K562 (cell line): Measurements from ENCODE around the gene SKOR1. TPM values are rescaled to one million over a fixed set of nuclear protein-coding genes. Genes with fewer than 3 reads are reported as not detected.

Experiments
- ATAC-seq: fragments of 200-7000 bp; cut with Tn5 transposase; 3 replicates; pipeline ENCODE4 v1.9.1; 2020; ENCODE audit warnings: moderate library complexity
- BruUV-seq: library from RNA; stranded (reverse); fragments of 400-500 nt; replicated peaks from 2 replicates; lab custom pipeline; 2021; lab: Mats Ljungman, UMichigan
- CTCF ChIA-PET: fragments of 300-600 bp; formaldehyde crosslinking; extraction: SDS; loops from one replicate; lab custom pipeline; 2021; ENCODE audit warnings: low intra/inter-chr PET ratio; lab: Yijun Ruan, JAX
- POLR2A ChIA-PET: fragments of 300-600, 350-650 bp; sonication (Branson Sonifier 250); formaldehyde crosslinking; extraction: SDS; loops from one replicate; lab custom pipeline; 2021; ENCODE audit warnings: antibody characterized with exemption, inconsistent platforms; lab: Yijun Ruan, JAX
- DNase-seq, 4 experiments: peaks; one replicate each; pipeline versions ENCODE4 v3.0.0 to v3.0.0-alpha.2; 2011 to 2018; ENCODE audit warnings: low spot score in 3 of 4, mixed read lengths in 3 of 4; ENCODE audit errors: extremely low read depth in 1 of 4
- FAIRE-seq: peaks from 2 replicates; lab custom pipeline; 2011; peaks lifted over from hg19 to GRCh38; lab: Jason Lieb, UNC
- H2AFZ ChIP-seq: 2 replicates; pipeline ENCODE4 v1.6.0; 2011; ENCODE audit warnings: low read depth, low read length, control low read depth, inconsistent platforms
- H3K27ac ChIP-seq: fragments of 200-600 bp; 3 replicates; pipeline ENCODE4 v1.8.0; 2011; ENCODE audit warnings: low read depth, mild to moderate bottlenecking, control low read depth, inconsistent platforms, low read length, moderate library complexity, mixed read lengths; ENCODE audit errors: extremely low read depth
- H3K27me3 ChIP-seq, 2 experiments: fragments of 300-600 bp in 1 of 2; 2 replicates in 1 of 2; 3 replicates in 1 of 2; pipeline versions ENCODE4 v1.6.0 to v1.8.0; 2011; ENCODE audit warnings: inconsistent platforms in 2 of 2, low read length in 2 of 2, mild to moderate bottlenecking in 1 of 2, mixed read lengths in 1 of 2, moderate library complexity in 1 of 2; ENCODE audit not compliant: control insufficient read depth in 2 of 2, insufficient read depth in 2 of 2
- H3K36me3 ChIP-seq: fragments of 300-600 bp; 3 replicates; pipeline ENCODE4 v1.8.0; 2011; ENCODE audit warnings: mild to moderate bottlenecking, low read length, inconsistent platforms; ENCODE audit not compliant: control insufficient read depth, insufficient read depth
- H3K4me1 ChIP-seq, 2 experiments: fragments of 200-600 bp in 1 of 2; replicated peaks in 1 of 2; 2 replicates in 1 of 2; 3 replicates in 1 of 2; pipeline versions ENCODE4 v1.5.1 to v1.8.0; 2011; ENCODE audit warnings: inconsistent platforms in 2 of 2, low read length in 2 of 2, mild to moderate bottlenecking in 1 of 2, mixed read lengths in 1 of 2, moderate library complexity in 1 of 2; ENCODE audit not compliant: control insufficient read depth in 2 of 2, insufficient read depth in 2 of 2
- H3K4me2 ChIP-seq: 2 replicates; pipeline ENCODE4 v1.6.1; 2011; ENCODE audit warnings: low read length, control low read depth, inconsistent platforms, mixed read lengths; ENCODE audit not compliant: insufficient read depth
- H3K4me3 ChIP-seq: fragments of 200-600 bp; sonication (generic), shearing (Covaris generic); 2 replicates; pipeline ENCODE4 v1.5.1; 2016; ENCODE audit warnings: control low read depth, inconsistent platforms
- H3K79me2 ChIP-seq: fragments of 200-600 bp; 3 replicates; pipeline ENCODE4 v1.8.0; 2011; ENCODE audit warnings: low read length, inconsistent platforms; ENCODE audit not compliant: control insufficient read depth, insufficient read depth
- H3K9ac ChIP-seq, 2 experiments: 2 replicates each; pipeline versions ENCODE4 v1.6.0 to v1.6.1; 2011; ENCODE audit warnings: low read depth in 2 of 2, low read length in 2 of 2, control low read depth in 1 of 2, inconsistent platforms in 1 of 2, mild to moderate bottlenecking in 1 of 2, mixed read lengths in 1 of 2; ENCODE audit not compliant: insufficient read depth in 1 of 2
- H3K9me1 ChIP-seq: one replicate; pipeline ENCODE4 v1.6.0; 2011; ENCODE audit warnings: inconsistent platforms, mild to moderate bottlenecking, low read length, moderate library complexity; ENCODE audit not compliant: control insufficient read depth, insufficient read depth
- H3K9me3 ChIP-seq: replicated peaks from 2 replicates; pipeline ENCODE4 v1.5.1; 2011; ENCODE audit warnings: low read depth, low read length, inconsistent platforms; ENCODE audit not compliant: control insufficient read depth, insufficient read depth
- H4K20me1 ChIP-seq: replicated peaks from 2 replicates; pipeline ENCODE4 v1.6.1; 2011; ENCODE audit warnings: low read length, inconsistent platforms, mixed read lengths; ENCODE audit not compliant: control insufficient read depth, insufficient read depth
- E2F6 ChIP-seq, 2 experiments: IDR thresholded peaks; 2 replicates each; pipeline ENCODE4 v1.6.1; 2011; ENCODE audit warnings: borderline replicate concordance in 1 of 2, control low read depth in 1 of 2, low read depth in 1 of 2, low read length in 1 of 2, mild to moderate bottlenecking in 1 of 2, mixed read lengths in 1 of 2, moderate library complexity in 1 of 2; ENCODE audit not compliant: insufficient read depth in 1 of 2, insufficient read length in 1 of 2, poor library complexity in 1 of 2, severe bottlenecking in 1 of 2; ENCODE audit errors: extremely low read depth in 1 of 2
- EGR1 ChIP-seq: fragments of 450-650 bp; conservative IDR thresholded peaks from 2 replicates; pipeline ENCODE4 v1.6.1; 2017; ENCODE audit warnings: mild to moderate bottlenecking
- FOS ChIP-seq: IDR thresholded peaks from 3 replicates; pipeline ENCODE4 v1.6.1; 2011; ENCODE audit not compliant: insufficient read length; ENCODE audit errors: extremely low read depth
- HDAC6 ChIP-seq: IDR thresholded peaks from 2 replicates; pipeline ENCODE4 v1.6.1; 2012; ENCODE audit warnings: low read depth, mild to moderate bottlenecking, control low read depth, inconsistent platforms, low read length, moderate library complexity
- JUN ChIP-seq, 2 experiments: sonication (generic) in 1 of 2; formaldehyde crosslinking in 1 of 2; IDR thresholded peaks; 2 replicates each; pipeline versions ENCODE4 v1.6.1 to v1.8.0; 2012 to 2022; ENCODE audit warnings: borderline replicate concordance in 2 of 2, mild to moderate bottlenecking in 2 of 2, improper control_type of control experiment in 1 of 2, low read depth in 1 of 2, low read length in 1 of 2, missing genetic modification reagents in 1 of 2
- MYBL2 ChIP-seq, 2 experiments: fragments of 450-650 bp in 1 of 2; sonication (generic) in 1 of 2; formaldehyde crosslinking in 1 of 2; IDR thresholded peaks; 2 replicates each; pipeline versions ENCODE4 v1.6.1 to v1.8.1; 2017 to 2022; ENCODE audit warnings: borderline replicate concordance in 1 of 2, inconsistent platforms in 1 of 2, low read depth in 1 of 2, mild to moderate bottlenecking in 1 of 2, missing genetic modification reagents in 1 of 2, moderate library complexity in 1 of 2
- XRCC5 ChIP-seq: fragments of 200-400 bp; formaldehyde crosslinking; IDR thresholded peaks from 2 replicates; pipeline ENCODE4 v1.6.1; 2017; ENCODE audit warnings: low read depth, mild to moderate bottlenecking, low read length
- ZNF263 ChIP-seq: sonication (generic); formaldehyde crosslinking; IDR thresholded peaks from 2 replicates; pipeline ENCODE4 v1.8.0; 2022; ENCODE audit warnings: mild to moderate bottlenecking, missing genetic modification reagents, borderline replicate concordance
- WGBS: fragments of 100-300 bp; shearing (Covaris generic); methylation state at CpG from one replicate; pipeline ENCODE4 v1.1.6; 2016; ENCODE audit warnings: low coverage, mixed read lengths; ENCODE audit not compliant: insufficient coverage; ENCODE audit errors: missing lambda C conversion rate; 5-methylcytosine and 5-hydroxymethylcytosine counted together
- in situ Hi-C: fragments of 300-500 bp; cut with MboI; formaldehyde crosslinking; loops from 4 replicates; pipeline ENCODE4 v1.15.0; 2018; ENCODE audit warnings: inconsistent platforms, mixed read lengths
- intact Hi-C: fragments of 100-400 bp; cut with micrococcal nuclease; formaldehyde crosslinking; loops from 2 replicates; pipeline ENCODE4 v1.14.2; 2022
- polyA plus RNA-seq, 8 experiments: library from polyadenylated mRNA; depleted of rRNA in 4 of 8; stranded (reverse) in 5 of 8; unstranded in 3 of 8; fragments of >200 nt; fragmentation: Nextera tagmentation in 2 of 8; fragmentation: Illumina TruSeq in 1 of 8; extraction: Ambion mirVana in 2 of 8; extraction: Trizol in 1 of 8; gene quantifications; 2 replicates each; pipeline versions ENCODE4 v1.2.1 to v1.2.3, GENCODE V29; 2011 to 2014; ENCODE audit warnings: inconsistent platforms in 1 of 8, missing spikeins in 1 of 8
- total RNA-seq, 7 experiments: library from RNA; depleted of rRNA in 6 of 7; stranded (reverse); fragments of >200 nt in 6 of 7; fragmentation: Illumina TruSeq in 2 of 7; extraction: Trizol in 2 of 7; gene quantifications; 2 replicates each; pipeline versions ENCODE4 v1.2.1 to v1.2.3, GENCODE V29; 2011 to 2021; ENCODE audit warnings: low replicate concordance in 1 of 7
- TF ChIP-seq, protein P1 (sequence below): fragments of 250-450 bp; sonication (Bioruptor Pico); IDR thresholded peaks from 2 replicates; pipeline ENCODE4 v1.9.0; 2021; ENCODE audit warnings: mild to moderate bottlenecking
- TF ChIP-seq, protein P2 (sequence below), 2 experiments: IDR thresholded peaks; 2 replicates each; pipeline ENCODE4 v1.6.1; 2012; ENCODE audit warnings: improper control_type of control experiment in 2 of 2, low read depth in 2 of 2, low read length in 2 of 2, borderline replicate concordance in 1 of 2

Gene SKOR1
- total and polyA plus RNA-seq, 9 of the 15 experiments (the other 6 are each of a cell fraction or from before 2014, with no cell fraction given) = 0.04 to 0.41 (median 0.09) TPM; not detected in 3

- intact Hi-C loops = no loop called here
- H3K4me2 ChIP-seq = no peak overlapping the region; the same call in 1 of the 2 replicates
Observed at GRCh38 chr15:67823314-67824196, 1.8 kb upstream of the SKOR1 start.

More at GRCh38 chr15:67823314-67824196, 1.8 kb upstream of the SKOR1 start:
- peak in 3 of 4 experiments; percentile 20 to 67 (median 62) for DNase-seq
- WGBS = 4% methylated on average over 32 of the region's 94 CpGs
- in situ Hi-C loops = no loop called here
- no TSS peak for BruUV-seq
- TF ChIP-seq E2F6 (IDR thresholded peaks at IDR 0.05; ENCODE audit: borderline replicate concordance in 1 of 2, extremely low read depth in 1 of 2, insufficient read depth in 1 of 2, insufficient read length in 1 of 2, low read depth in 1 of 2, low read length in 1 of 2, poor library complexity in 1 of 2, severe bottlenecking in 1 of 2) (peak in 1 of 2 experiments; percentile 69), JUN (IDR thresholded peaks at IDR 0.05; ENCODE audit: borderline replicate concordance, low read depth, low read length) (no peak), JUN (CRISPR knock-in tag; IDR thresholded peaks at IDR 0.05; ENCODE audit: borderline replicate concordance) (no peak), HDAC6 (peak; percentile 64; the same call in 1 of the 2 replicates), ZNF263 (CRISPR knock-in tag) (peak; percentile 56; the same call in 1 of the 2 replicates), FOS (no peak), EGR1 (peak; percentile 52), MYBL2 (IDR thresholded peaks at IDR 0.05; ENCODE audit: low read depth) (no peak), MYBL2 (CRISPR knock-in tag; IDR thresholded peaks at IDR 0.05; ENCODE audit: borderline replicate concordance) (no peak), XRCC5 (no peak)
- TF ChIP-seq, protein P1, sequence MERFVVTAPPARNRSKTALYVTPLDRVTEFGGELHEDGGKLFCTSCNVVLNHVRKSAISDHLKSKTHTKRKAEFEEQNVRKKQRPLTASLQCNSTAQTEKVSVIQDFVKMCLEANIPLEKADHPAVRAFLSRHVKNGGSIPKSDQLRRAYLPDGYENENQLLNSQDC (CRISPR knock-in tag) = no peak
- TF ChIP-seq, protein P2, sequence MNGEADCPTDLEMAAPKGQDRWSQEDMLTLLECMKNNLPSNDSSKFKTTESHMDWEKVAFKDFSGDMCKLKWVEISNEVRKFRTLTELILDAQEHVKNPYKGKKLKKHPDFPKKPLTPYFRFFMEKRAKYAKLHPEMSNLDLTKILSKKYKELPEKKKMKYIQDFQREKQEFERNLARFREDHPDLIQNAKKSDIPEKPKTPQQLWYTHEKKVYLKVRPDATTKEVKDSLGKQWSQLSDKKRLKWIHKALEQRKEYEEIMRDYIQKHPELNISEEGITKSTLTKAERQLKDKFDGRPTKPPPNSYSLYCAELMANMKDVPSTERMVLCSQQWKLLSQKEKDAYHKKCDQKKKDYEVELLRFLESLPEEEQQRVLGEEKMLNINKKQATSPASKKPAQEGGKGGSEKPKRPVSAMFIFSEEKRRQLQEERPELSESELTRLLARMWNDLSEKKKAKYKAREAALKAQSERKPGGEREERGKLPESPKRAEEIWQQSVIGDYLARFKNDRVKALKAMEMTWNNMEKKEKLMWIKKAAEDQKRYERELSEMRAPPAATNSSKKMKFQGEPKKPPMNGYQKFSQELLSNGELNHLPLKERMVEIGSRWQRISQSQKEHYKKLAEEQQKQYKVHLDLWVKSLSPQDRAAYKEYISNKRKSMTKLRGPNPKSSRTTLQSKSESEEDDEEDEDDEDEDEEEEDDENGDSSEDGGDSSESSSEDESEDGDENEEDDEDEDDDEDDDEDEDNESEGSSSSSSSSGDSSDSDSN (IDR thresholded peaks at IDR 0.05; ENCODE audit: borderline replicate concordance in 1 of 2, low read depth in 2 of 2, low read length in 2 of 2) = 0 out of 4 replicates have a peak, but pooled peaks of 1 of the 2 experiments have one; percentile 60
- FAIRE-seq = no peak
- no peak overlapping the region for H2AFZ ChIP-seq
- H3K4me3 ChIP-seq = peak overlapping the region; percentile 32
- H3K4me1 ChIP-seq = peaks cover 0 to 46% of the 10 kb centered on the region in 2 experiments; a peak in 2 of 5 replicates
- no peaks in the 10 kb centered on the region for H3K9me1 ChIP-seq
- ChIA-PET POLR2A (interaction anchor here (0.6 to 1.2 kb wide), 5 partner anchors 9 to 880 kb away, joined by 3 to 5 read pairs (median 3); no protein-coding TSS in a partner anchor), CTCF (no interaction called here)
- H3K27me3 ChIP-seq = peaks cover 35 to 61% of the 10 kb centered on the region in 2 experiments; a peak in 4 of 5 replicates
- ATAC-seq = peak; percentile 42; the same call in 2 of the 3 replicates
- no peaks in the 10 kb centered on the region for H3K36me3 ChIP-seq
- no peaks in the 10 kb centered on the region; the same call in none of the 2 replicates for H3K9me3 ChIP-seq
- peaks cover 8% of the 10 kb centered on the region for H4K20me1 ChIP-seq
- no peaks in the 10 kb centered on the region for H3K79me2 ChIP-seq
- no peak overlapping the region for H3K27ac ChIP-seq
- peak overlapping the region in 1 of 2 experiments; percentile 29; a peak in 1 of 4 replicates for H3K9ac ChIP-seq
